Measurements from ENCODE around the gene CCDC85A. TPM values are rescaled to one million over a fixed set of nuclear protein-coding genes. Genes with fewer than 3 reads are reported as not detected.

Gene CCDC85A
- total RNA-seq, 1 experiment from 2014 or later, result 0.10 TPM

GRCh38 chr2:56204556-56204955 lies 20.8 kb downstream of the CCDC85A start (continued):
- TF ChIP-seq CTCF (IDR thresholded peaks at IDR 0.05 in 2 of 3, conservative IDR thresholded peaks at IDR 0.05 in 1 of 3; ENCODE audit: borderline replicate concordance in 1 of 3, insufficient read depth in 1 of 3, low read depth in 2 of 3, low read length in 2 of 3) (no peak), CBX3 (IDR thresholded peaks at IDR 0.05; ENCODE audit: low read depth) (no peak)

- Histone ChIP-seq H3K27ac (ENCODE audit: low read depth, low read length) (no peak overlapping the region), H2AFZ (ENCODE audit: low read depth, low read length, poor library complexity, severe bottlenecking) (no peak overlapping the region), H3K4me1 (ENCODE audit: control insufficient read depth in 1 of 2, insufficient read depth in 2 of 2, low read length in 2 of 2) (no peaks in the 10 kb centered on the region), H3K9me3 (ENCODE audit: control insufficient read depth in 1 of 2, insufficient read depth in 1 of 2, low read depth in 1 of 2, low read length in 2 of 2) (no peaks in the 10 kb centered on the region), H3K36me3 (ENCODE audit: control insufficient read depth in 1 of 2, insufficient read depth in 2 of 2, low read length in 2 of 2) (no peaks in the 10 kb centered on the region), H3K4me2 (ENCODE audit: low read length) (no peak overlapping the region), H4K20me1 (ENCODE audit: insufficient read depth) (no peaks in the 10 kb centered on the region), H3K4me3 (replicated peaks in 1 of 2; ENCODE audit: low read depth in 1 of 2, low read length in 2 of 2) (no peak overlapping the region), H3K9me2 (ENCODE audit: insufficient read depth) (no peaks in the 10 kb centered on the region), H3K9ac (ENCODE audit: low read length) (no peak overlapping the region), H3K79me2 (ENCODE audit: insufficient read depth, low read length) (no peaks in the 10 kb centered on the region), H3K27me3 (ENCODE audit: insufficient read depth, low read length) (no peaks in the 10 kb centered on the region)
- RAD21 ChIA-PET (ENCODE audit: low non-redundant PET in 1 of 2, low total read pairs in 2 of 2, uncharacterized antibody in 2 of 2, unreplicated experiment in 2 of 2), result no interaction called here
- no TSS peak for BruUV-seq (replicated peaks)
- POLR2A ChIA-PET, result no interaction called here
- no peak for TF ChIP-seq ATF3 (IDR thresholded peaks at IDR 0.05)
- no peak for TF ChIP-seq CTCF (IDR thresholded peaks at IDR 0.05 in 2 of 3, conservative IDR thresholded peaks at IDR 0.05 in 1 of 3; ENCODE audit: borderline replicate concordance in 1 of 3, insufficient read depth in 1 of 3, low read depth in 2 of 3, low read length in 2 of 3)
- TF ChIP-seq, protein P1, sequence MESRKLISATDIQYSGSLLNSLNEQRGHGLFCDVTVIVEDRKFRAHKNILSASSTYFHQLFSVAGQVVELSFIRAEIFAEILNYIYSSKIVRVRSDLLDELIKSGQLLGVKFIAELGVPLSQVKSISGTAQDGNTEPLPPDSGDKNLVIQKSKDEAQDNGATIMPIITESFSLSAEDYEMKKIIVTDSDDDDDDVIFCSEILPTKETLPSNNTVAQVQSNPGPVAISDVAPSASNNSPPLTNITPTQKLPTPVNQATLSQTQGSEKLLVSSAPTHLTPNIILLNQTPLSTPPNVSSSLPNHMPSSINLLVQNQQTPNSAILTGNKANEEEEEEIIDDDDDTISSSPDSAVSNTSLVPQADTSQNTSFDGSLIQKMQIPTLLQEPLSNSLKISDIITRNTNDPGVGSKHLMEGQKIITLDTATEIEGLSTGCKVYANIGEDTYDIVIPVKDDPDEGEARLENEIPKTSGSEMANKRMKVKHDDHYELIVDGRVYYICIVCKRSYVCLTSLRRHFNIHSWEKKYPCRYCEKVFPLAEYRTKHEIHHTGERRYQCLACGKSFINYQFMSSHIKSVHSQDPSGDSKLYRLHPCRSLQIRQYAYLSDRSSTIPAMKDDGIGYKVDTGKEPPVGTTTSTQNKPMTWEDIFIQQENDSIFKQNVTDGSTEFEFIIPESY (IDR thresholded peaks at IDR 0.05; ENCODE audit: extremely low read depth, insufficient replicate concordance, low read length), result no peak
- no peak for TF ChIP-seq POLR2A (IDR thresholded peaks at IDR 0.05; ENCODE audit: borderline replicate concordance, extremely low read depth, insufficient read depth, insufficient read length)
- TF ChIP-seq, protein P2, sequence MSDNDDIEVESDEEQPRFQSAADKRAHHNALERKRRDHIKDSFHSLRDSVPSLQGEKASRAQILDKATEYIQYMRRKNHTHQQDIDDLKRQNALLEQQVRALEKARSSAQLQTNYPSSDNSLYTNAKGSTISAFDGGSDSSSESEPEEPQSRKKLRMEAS (IDR thresholded peaks at IDR 0.05), result no peak
- TF ChIP-seq ZFX (IDR thresholded peaks at IDR 0.05), result no peak
- no peak for TF ChIP-seq SRF (IDR thresholded peaks at IDR 0.05; ENCODE audit: low read depth)
- TF ChIP-seq FOSL1 (IDR thresholded peaks at IDR 0.05; ENCODE audit: low read depth), result no peak
- no peak for TF ChIP-seq SP1 (IDR thresholded peaks at IDR 0.05; ENCODE audit: low read depth)
- no peak for TF ChIP-seq JUND (IDR thresholded peaks at IDR 0.05)
- no peak for TF ChIP-seq EZH2 (IDR thresholded peaks at IDR 0.05)
- TF ChIP-seq TCF7L2 (IDR thresholded peaks at IDR 0.05; ENCODE audit: borderline replicate concordance, extremely low read depth, insufficient read depth, insufficient read length), result no peak
- TF ChIP-seq RAD21 (IDR thresholded peaks at IDR 0.05; ENCODE audit: low read depth), result no peak
- no peak for TF ChIP-seq ELF1 (IDR thresholded peaks at IDR 0.05; ENCODE audit: borderline replicate concordance, low read depth)
- no peak for TF ChIP-seq EZH2phosphoT487 (IDR thresholded peaks at IDR 0.05; ENCODE audit: borderline replicate concordance)
- TF ChIP-seq ZNF274 (IDR thresholded peaks at IDR 0.05; ENCODE audit: low read depth, low read length), result no peak
- TF ChIP-seq SIN3A (IDR thresholded peaks at IDR 0.05; ENCODE audit: low read depth), result no peak
- no peak for DNase-seq (ENCODE audit: low read depth, low spot score)
- ATAC-seq, result no peak
- CTCF ChIA-PET, result no interaction called here
- intact Hi-C loops (cut with micrococcal nuclease), result no loop called here
These were observed 22.5 kb downstream of the CCDC85A start for GRCh38 chr2:56206250-56206649.

Measured in HCT116 (cell line).